K562 (cell line): ENCODE results near the gene ROMO1.

Source experiments
- CTCF ChIP-seq, 3 experiments: IDR thresholded peaks in 2 of 3; conservative IDR thresholded peaks in 1 of 3; 2 replicates each; pipeline ENCODE4 v1.5.1; 2011 to 2012; ENCODE audit warnings: low read length in 3 of 3, mild to moderate bottlenecking in 3 of 3, control low read depth in 2 of 3, improper control_type of control experiment in 1 of 3, inconsistent platforms in 1 of 3, low read depth in 1 of 3, mixed read lengths in 1 of 3, moderate library complexity in 1 of 3; ENCODE audit not compliant: insufficient read depth in 2 of 3
- HDGF ChIP-seq: fragments of 450-650 bp; IDR thresholded peaks from 2 replicates; pipeline ENCODE4 v1.6.1; 2016
- NCOA2 ChIP-seq, 2 experiments: fragments of 450-650 bp; IDR thresholded peaks; 2 replicates each; pipeline ENCODE4 v1.6.1; 2018; ENCODE audit warnings: mild to moderate bottlenecking in 2 of 2, moderate library complexity in 1 of 2; ENCODE audit not compliant: partially characterized antibody in 2 of 2
- POLR2A ChIP-seq: fragments of 450-650 bp; conservative IDR thresholded peaks from 2 replicates; pipeline ENCODE4 v1.6.1; 2016
- SP2 ChIP-seq: IDR thresholded peaks from 2 replicates; pipeline ENCODE4 v1.6.1; 2011; ENCODE audit warnings: mild to moderate bottlenecking, low read depth, low read length, moderate library complexity; ENCODE audit not compliant: poor library complexity, severe bottlenecking; ENCODE audit errors: extremely low read depth
- ZBTB17 ChIP-seq: fragments of 450-650 bp; formaldehyde crosslinking; IDR thresholded peaks from 2 replicates; pipeline ENCODE4 v1.4.0; 2020; ENCODE audit warnings: mild to moderate bottlenecking
- TF ChIP-seq, protein P1 (sequence below): fragments of 200-400 bp; formaldehyde crosslinking; IDR thresholded peaks from 2 replicates; pipeline ENCODE4 v1.6.1; 2017; ENCODE audit warnings: mild to moderate bottlenecking, low read depth, low read length, moderate library complexity
- TF ChIP-seq, protein P2 (sequence below): sonication (generic); formaldehyde crosslinking; IDR thresholded peaks from 2 replicates; pipeline ENCODE4 v1.8.0; 2022; ENCODE audit warnings: mild to moderate bottlenecking, missing genetic modification reagents

DNA sequence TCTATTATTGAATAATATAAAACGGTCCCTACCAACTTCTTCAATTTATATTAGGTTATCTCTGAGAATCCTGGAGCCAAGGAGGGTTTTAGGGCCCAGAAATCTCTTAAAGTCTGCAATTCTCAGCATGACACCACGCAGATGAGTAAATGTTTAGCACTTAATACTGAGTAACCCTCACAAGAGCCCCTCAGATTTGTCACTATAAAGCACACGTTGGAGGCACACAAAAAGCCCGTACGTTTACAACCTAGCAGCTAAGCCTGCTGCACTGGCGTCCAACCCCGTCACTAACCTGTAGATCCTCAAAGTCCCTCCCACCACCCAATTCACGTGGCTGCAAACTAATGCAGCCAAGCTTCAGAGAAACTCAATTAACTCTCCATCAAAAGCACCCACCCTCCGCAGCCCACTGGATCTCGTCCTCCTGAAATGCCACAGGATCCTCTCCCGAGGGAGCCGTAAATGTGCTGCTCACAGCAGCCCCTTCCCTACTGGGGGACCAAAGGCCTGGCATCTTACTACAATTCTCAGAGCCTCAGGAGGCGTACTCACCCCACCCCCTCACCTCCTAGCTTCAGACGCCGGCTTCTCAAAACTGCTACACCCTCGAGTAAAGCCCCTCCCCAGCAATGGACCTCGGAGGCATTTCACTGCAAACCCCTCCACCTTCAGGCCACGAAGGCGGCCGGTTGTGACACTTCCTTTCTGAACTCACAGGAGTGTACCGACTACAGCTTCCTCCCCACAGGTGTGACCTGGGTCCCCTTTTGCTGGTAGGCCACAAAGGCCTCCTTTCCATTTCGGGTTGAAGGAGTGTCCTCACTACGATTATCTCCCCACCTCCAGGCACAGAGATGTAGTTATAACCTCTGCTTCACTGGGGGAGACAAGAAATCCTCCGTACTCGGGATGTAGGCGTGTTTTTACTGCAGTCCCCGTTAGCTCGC lies 35.4 kb upstream of the ROMO1 start:
- TF ChIP-seq, protein P1, sequence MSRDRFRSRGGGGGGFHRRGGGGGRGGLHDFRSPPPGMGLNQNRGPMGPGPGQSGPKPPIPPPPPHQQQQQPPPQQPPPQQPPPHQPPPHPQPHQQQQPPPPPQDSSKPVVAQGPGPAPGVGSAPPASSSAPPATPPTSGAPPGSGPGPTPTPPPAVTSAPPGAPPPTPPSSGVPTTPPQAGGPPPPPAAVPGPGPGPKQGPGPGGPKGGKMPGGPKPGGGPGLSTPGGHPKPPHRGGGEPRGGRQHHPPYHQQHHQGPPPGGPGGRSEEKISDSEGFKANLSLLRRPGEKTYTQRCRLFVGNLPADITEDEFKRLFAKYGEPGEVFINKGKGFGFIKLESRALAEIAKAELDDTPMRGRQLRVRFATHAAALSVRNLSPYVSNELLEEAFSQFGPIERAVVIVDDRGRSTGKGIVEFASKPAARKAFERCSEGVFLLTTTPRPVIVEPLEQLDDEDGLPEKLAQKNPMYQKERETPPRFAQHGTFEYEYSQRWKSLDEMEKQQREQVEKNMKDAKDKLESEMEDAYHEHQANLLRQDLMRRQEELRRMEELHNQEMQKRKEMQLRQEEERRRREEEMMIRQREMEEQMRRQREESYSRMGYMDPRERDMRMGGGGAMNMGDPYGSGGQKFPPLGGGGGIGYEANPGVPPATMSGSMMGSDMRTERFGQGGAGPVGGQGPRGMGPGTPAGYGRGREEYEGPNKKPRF: no peak
- TF ChIP-seq ZBTB17 (CRISPR knock-in tag) (no peak), POLR2A (0 out of 2 replicates have a peak, but pooled peaks have one; percentile 10), CTCF (IDR thresholded peaks at IDR 0.05 in 2 of 3, conservative IDR thresholded peaks at IDR 0.05 in 1 of 3; ENCODE audit: insufficient read depth in 2 of 3, low read depth in 1 of 3, low read length in 3 of 3) (no peak), HDGF (0 out of 2 replicates have a peak, but pooled peaks have one; percentile 65), SP2 (no peak), NCOA2 (IDR thresholded peaks at IDR 0.05; ENCODE audit: partially characterized antibody in 2 of 2) (no peak)
- TF ChIP-seq, protein P2, sequence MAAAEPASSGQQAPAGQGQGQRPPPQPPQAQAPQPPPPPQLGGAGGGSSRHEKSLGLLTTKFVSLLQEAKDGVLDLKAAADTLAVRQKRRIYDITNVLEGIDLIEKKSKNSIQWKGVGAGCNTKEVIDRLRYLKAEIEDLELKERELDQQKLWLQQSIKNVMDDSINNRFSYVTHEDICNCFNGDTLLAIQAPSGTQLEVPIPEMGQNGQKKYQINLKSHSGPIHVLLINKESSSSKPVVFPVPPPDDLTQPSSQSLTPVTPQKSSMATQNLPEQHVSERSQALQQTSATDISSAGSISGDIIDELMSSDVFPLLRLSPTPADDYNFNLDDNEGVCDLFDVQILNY (CRISPR knock-in tag): no peak
